WTC11 (cell line): ENCODE data around the gene DGLUCY. TPM values are rescaled to one million over a fixed set of nuclear protein-coding genes. Genes with fewer than 3 reads are reported as not detected.

ENCODE experiments used
- ATAC-seq: fragments of 200-7000 bp; cut with Tn5 transposase; 2 replicates; pipeline ENCODE4 v1.10.0; 2021; ENCODE audit warnings: mild to moderate bottlenecking, moderate library complexity
- CTCF ChIA-PET: fragments of 300-600 bp; sonication (Branson Sonifier 250); formaldehyde crosslinking; loops from one replicate; lab custom pipeline; 2021; ENCODE audit warnings: antibody characterized with exemption; lab: Charles Lee
- POLR2A ChIA-PET: fragments of 350-600 bp; sonication (Branson Sonifier 250); formaldehyde crosslinking; loops from one replicate; lab custom pipeline; 2021; ENCODE audit warnings: antibody characterized with exemption; lab: Charles Lee
- DNase-seq: peaks from one replicate; pipeline ENCODE4 v3.0.0; 2021; ENCODE audit warnings: low spot score
- H3K27ac Mint-ChIP-seq: 2 replicates; pipeline ENCODE4 v1.8.0; 2021; ENCODE audit warnings: mixed read lengths
- H3K27me3 Mint-ChIP-seq: 2 replicates; pipeline ENCODE4 v1.8.0; 2021; ENCODE audit warnings: low read depth, mild to moderate bottlenecking, moderate library complexity, mixed read lengths
- H3K36me3 Mint-ChIP-seq: 2 replicates; pipeline ENCODE4 v1.8.0; 2021; ENCODE audit warnings: mixed read lengths
- H3K4me1 Mint-ChIP-seq: 2 replicates; pipeline ENCODE4 v1.8.0; 2022; ENCODE audit warnings: mixed read lengths
- H3K4me3 Mint-ChIP-seq: 2 replicates; pipeline ENCODE4 v1.8.0; 2021; ENCODE audit warnings: mild to moderate bottlenecking, moderate library complexity, mixed read lengths
- H3K9me3 Mint-ChIP-seq: 2 replicates; pipeline ENCODE4 v1.8.0; 2021; ENCODE audit warnings: mixed read lengths
- ATF6 ChIP-seq: sonication (generic); formaldehyde crosslinking; IDR thresholded peaks from 2 replicates; pipeline ENCODE4 v1.8.1; 2023; ENCODE audit warnings: mild to moderate bottlenecking, missing genetic modification reagents
- CREB1 ChIP-seq: sonication (generic); formaldehyde crosslinking; IDR thresholded peaks from 2 replicates; pipeline ENCODE4 v1.8.0; 2023; ENCODE audit warnings: mild to moderate bottlenecking, missing genetic modification reagents
- CREM ChIP-seq: sonication (generic); formaldehyde crosslinking; IDR thresholded peaks from 2 replicates; pipeline ENCODE4 v1.8.1; 2022; ENCODE audit warnings: mild to moderate bottlenecking, missing genetic modification reagents, moderate library complexity
- E2F1 ChIP-seq: sonication (generic); formaldehyde crosslinking; IDR thresholded peaks from 2 replicates; pipeline ENCODE4 v1.8.0; 2022; ENCODE audit warnings: mild to moderate bottlenecking, missing genetic modification reagents
- ELF4 ChIP-seq: sonication (generic); formaldehyde crosslinking; IDR thresholded peaks from 2 replicates; pipeline ENCODE4 v1.8.1; 2022; ENCODE audit warnings: low read depth, mild to moderate bottlenecking, moderate library complexity, missing genetic modification reagents
- ETV6 ChIP-seq: sonication (generic); formaldehyde crosslinking; IDR thresholded peaks from 2 replicates; pipeline ENCODE4 v1.8.1; 2022; ENCODE audit warnings: mild to moderate bottlenecking, missing genetic modification reagents
- GABPB1 ChIP-seq: sonication (generic); formaldehyde crosslinking; IDR thresholded peaks from 2 replicates; pipeline ENCODE4 v1.8.1; 2023; ENCODE audit warnings: mild to moderate bottlenecking, missing genetic modification reagents
- HMGA2 ChIP-seq: fragments of 250-450 bp; sonication (Bioruptor Pico); IDR thresholded peaks from 2 replicates; pipeline ENCODE4 v1.4.0; 2021; ENCODE audit warnings: mild to moderate bottlenecking, moderate library complexity
- IRF1 ChIP-seq: sonication (generic); formaldehyde crosslinking; IDR thresholded peaks from 2 replicates; pipeline ENCODE4 v1.8.0; 2023; ENCODE audit warnings: missing genetic modification reagents
- JAZF1 ChIP-seq: fragments of 250-450 bp; sonication (Bioruptor Pico); IDR thresholded peaks from 2 replicates; pipeline ENCODE4 v1.9.0; 2021; ENCODE audit warnings: moderate library complexity, mild to moderate bottlenecking, inconsistent platforms
- NR2C2 ChIP-seq: sonication (generic); formaldehyde crosslinking; IDR thresholded peaks from 2 replicates; pipeline ENCODE4 v1.8.0; 2022; ENCODE audit warnings: mild to moderate bottlenecking, missing genetic modification reagents
- PRRX2 ChIP-seq: fragments of 250-450 bp; sonication (Bioruptor Pico); IDR thresholded peaks from 2 replicates; pipeline ENCODE4 v1.8.0; 2021; ENCODE audit warnings: mild to moderate bottlenecking
- SMAD3 ChIP-seq: sonication (generic); formaldehyde crosslinking; IDR thresholded peaks from 2 replicates; pipeline ENCODE4 v1.8.0; 2022; ENCODE audit warnings: missing genetic modification reagents, mild to moderate bottlenecking, borderline replicate concordance
- TEAD1 ChIP-seq: sonication (generic); formaldehyde crosslinking; IDR thresholded peaks from 2 replicates; pipeline ENCODE4 v1.8.0; 2022; ENCODE audit warnings: mild to moderate bottlenecking, missing genetic modification reagents
- ZBTB21 ChIP-seq: sonication (generic); formaldehyde crosslinking; IDR thresholded peaks from 2 replicates; pipeline ENCODE4 v1.8.1; 2023; ENCODE audit warnings: mild to moderate bottlenecking, missing genetic modification reagents, borderline replicate concordance
- ZNF121 ChIP-seq: sonication (generic); formaldehyde crosslinking; IDR thresholded peaks from 2 replicates; pipeline ENCODE4 v1.8.0; 2023; ENCODE audit warnings: missing genetic modification reagents
- ZNF416 ChIP-seq: fragments of 250-450 bp; sonication (Bioruptor Pico); IDR thresholded peaks from 2 replicates; pipeline ENCODE4 v1.9.0; 2021; ENCODE audit warnings: mild to moderate bottlenecking, inconsistent platforms
- ZNF671 ChIP-seq: fragments of 250-450 bp; sonication (Bioruptor Pico); IDR thresholded peaks from 2 replicates; pipeline ENCODE4 v1.8.0; 2021; ENCODE audit warnings: mild to moderate bottlenecking
- total RNA-seq: library from RNA; stranded (reverse); gene quantifications from 3 replicates; pipeline ENCODE4 v1.2.3, GENCODE V29; 2021
- TF ChIP-seq, protein P1 (sequence below): sonication (generic); formaldehyde crosslinking; IDR thresholded peaks from 2 replicates; pipeline ENCODE4 v1.8.0; 2022; ENCODE audit warnings: mild to moderate bottlenecking, missing genetic modification reagents
- TF ChIP-seq, protein P2 (sequence below): fragments of 250-450 bp; sonication (Bioruptor Pico); IDR thresholded peaks from 2 replicates; pipeline ENCODE4 v1.9.0; 2021; ENCODE audit warnings: mild to moderate bottlenecking
- TF ChIP-seq, protein P3 (sequence below): fragments of 250-450 bp; sonication (Bioruptor Pico); conservative IDR thresholded peaks from 2 replicates; pipeline ENCODE4 v1.9.0; 2021; ENCODE audit warnings: mild to moderate bottlenecking
- TF ChIP-seq, protein P4 (sequence below): sonication (generic); formaldehyde crosslinking; IDR thresholded peaks from 2 replicates; pipeline ENCODE4 v1.8.0; 2022; ENCODE audit warnings: mild to moderate bottlenecking, missing genetic modification reagents
- TF ChIP-seq, protein P5 (sequence below): sonication (generic); formaldehyde crosslinking; IDR thresholded peaks from 2 replicates; pipeline ENCODE4 v1.8.1; 2022; ENCODE audit warnings: mild to moderate bottlenecking, moderate library complexity, missing genetic modification reagents

The DGLUCY gene
- total RNA-seq, 1 experiment from 2014 or later: 35.4 TPM

- no peak for DNase-seq
Measured at GRCh38 chr14:91173904-91174303, 60.0 kb downstream of the DGLUCY start.

GRCh38 chr14:91175291-91176201, 61.7 kb downstream of the DGLUCY start:
- Mint-ChIP-seq H3K27me3 (no peaks in the 10 kb centered on the region), H3K4me1 (no peaks in the 10 kb centered on the region), H3K27ac (no peak overlapping the region), H3K4me3 (no peak overlapping the region), H3K36me3 (peaks cover 4% of the 10 kb centered on the region), H3K9me3 (no peaks in the 10 kb centered on the region)
- ChIA-PET POLR2A (no interaction called here), CTCF (interaction anchor here (0.6 to 5.0 kb wide), 7 partner anchors 9 to 276 kb away, joined by 4 to 62 read pairs (median 13); partner anchors contain the start of gene DGLUCY)
- no peak for ATAC-seq
- DNase-seq: no peak
- TF ChIP-seq, protein P1, sequence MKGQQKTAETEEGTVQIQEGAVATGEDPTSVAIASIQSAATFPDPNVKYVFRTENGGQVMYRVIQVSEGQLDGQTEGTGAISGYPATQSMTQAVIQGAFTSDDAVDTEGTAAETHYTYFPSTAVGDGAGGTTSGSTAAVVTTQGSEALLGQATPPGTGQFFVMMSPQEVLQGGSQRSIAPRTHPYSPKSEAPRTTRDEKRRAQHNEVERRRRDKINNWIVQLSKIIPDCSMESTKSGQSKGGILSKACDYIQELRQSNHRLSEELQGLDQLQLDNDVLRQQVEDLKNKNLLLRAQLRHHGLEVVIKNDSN: no peak
- TF ChIP-seq ZNF121 (CRISPR knock-in tag) (no peak), HMGA2 (CRISPR knock-in tag) (no peak), ETV6 (no peak), ZNF671 (no peak)
- TF ChIP-seq, protein P2, sequence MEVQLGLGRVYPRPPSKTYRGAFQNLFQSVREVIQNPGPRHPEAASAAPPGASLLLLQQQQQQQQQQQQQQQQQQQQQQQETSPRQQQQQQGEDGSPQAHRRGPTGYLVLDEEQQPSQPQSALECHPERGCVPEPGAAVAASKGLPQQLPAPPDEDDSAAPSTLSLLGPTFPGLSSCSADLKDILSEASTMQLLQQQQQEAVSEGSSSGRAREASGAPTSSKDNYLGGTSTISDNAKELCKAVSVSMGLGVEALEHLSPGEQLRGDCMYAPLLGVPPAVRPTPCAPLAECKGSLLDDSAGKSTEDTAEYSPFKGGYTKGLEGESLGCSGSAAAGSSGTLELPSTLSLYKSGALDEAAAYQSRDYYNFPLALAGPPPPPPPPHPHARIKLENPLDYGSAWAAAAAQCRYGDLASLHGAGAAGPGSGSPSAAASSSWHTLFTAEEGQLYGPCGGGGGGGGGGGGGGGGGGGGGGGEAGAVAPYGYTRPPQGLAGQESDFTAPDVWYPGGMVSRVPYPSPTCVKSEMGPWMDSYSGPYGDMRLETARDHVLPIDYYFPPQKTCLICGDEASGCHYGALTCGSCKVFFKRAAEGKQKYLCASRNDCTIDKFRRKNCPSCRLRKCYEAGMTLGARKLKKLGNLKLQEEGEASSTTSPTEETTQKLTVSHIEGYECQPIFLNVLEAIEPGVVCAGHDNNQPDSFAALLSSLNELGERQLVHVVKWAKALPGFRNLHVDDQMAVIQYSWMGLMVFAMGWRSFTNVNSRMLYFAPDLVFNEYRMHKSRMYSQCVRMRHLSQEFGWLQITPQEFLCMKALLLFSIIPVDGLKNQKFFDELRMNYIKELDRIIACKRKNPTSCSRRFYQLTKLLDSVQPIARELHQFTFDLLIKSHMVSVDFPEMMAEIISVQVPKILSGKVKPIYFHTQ (CRISPR knock-in tag): no peak
- TF ChIP-seq, protein P3, sequence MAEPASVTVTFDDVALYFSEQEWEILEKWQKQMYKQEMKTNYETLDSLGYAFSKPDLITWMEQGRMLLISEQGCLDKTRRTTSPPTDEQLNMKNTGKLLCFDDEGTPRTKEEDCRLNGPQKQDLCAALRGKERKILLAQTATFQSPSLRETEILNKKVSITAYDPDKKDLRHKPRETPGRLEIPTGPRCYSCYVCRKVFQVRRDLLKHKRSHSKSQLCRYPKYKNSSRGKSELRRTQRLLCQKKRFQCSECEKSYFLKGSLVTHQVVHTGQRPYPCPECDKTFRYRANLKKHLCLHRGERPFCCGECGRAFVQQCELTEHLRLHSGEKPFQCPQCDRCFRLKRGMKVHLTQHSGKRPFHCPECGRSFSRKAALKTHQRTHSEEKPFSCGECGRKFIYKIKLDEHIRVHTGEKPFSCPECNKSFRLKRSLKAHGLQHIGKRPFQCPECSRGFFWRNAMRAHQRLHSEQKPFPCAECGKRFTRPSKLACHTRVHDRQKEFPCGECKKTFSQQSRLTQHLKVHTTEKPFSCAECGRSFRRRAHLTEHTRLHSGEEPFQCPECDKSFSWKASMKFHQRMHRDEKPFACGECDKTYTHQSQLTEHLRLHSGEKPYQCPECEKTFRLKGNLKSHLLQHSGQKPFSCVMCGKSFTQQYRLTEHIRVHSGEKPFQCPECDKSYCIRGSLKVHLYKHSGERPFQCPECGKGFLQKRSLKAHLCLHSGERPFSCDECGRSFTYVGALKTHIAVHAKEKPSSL (CRISPR knock-in tag): no peak
- TF ChIP-seq, protein P4, sequence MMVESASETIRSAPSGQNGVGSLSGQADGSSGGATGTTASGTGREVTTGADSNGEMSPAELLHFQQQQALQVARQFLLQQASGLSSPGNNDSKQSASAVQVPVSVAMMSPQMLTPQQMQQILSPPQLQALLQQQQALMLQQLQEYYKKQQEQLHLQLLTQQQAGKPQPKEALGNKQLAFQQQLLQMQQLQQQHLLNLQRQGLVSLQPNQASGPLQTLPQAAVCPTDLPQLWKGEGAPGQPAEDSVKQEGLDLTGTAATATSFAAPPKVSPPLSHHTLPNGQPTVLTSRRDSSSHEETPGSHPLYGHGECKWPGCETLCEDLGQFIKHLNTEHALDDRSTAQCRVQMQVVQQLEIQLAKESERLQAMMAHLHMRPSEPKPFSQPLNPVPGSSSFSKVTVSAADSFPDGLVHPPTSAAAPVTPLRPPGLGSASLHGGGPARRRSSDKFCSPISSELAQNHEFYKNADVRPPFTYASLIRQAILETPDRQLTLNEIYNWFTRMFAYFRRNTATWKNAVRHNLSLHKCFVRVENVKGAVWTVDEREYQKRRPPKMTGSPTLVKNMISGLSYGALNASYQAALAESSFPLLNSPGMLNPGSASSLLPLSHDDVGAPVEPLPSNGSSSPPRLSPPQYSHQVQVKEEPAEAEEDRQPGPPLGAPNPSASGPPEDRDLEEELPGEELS (CRISPR knock-in tag): no peak

More at GRCh38 chr14:91173904-91174303, 60.0 kb downstream of the DGLUCY start:
- ChIA-PET CTCF (interaction anchor here (0.9 to 5.0 kb wide), 19 partner anchors 11 to 737 kb away, joined by 3 to 62 read pairs (median 6); partner anchors contain the start of gene RPS6KA5), POLR2A (no interaction called here)
- ATAC-seq: no peak
- H3K4me1 Mint-ChIP-seq: no peaks in the 10 kb centered on the region
- no peaks in the 10 kb centered on the region for H3K9me3 Mint-ChIP-seq
- H3K27ac Mint-ChIP-seq: no peak overlapping the region
- no peak overlapping the region for H3K4me3 Mint-ChIP-seq
- H3K27me3 Mint-ChIP-seq: no peaks in the 10 kb centered on the region
- TF ChIP-seq ETV6 (no peak), TEAD1 (CRISPR knock-in tag) (no peak), GABPB1 (CRISPR knock-in tag) (no peak), JAZF1 (CRISPR knock-in tag) (no peak), ZNF416 (CRISPR knock-in tag) (no peak), CREB1 (no peak), NR2C2 (no peak), PRRX2 (CRISPR knock-in tag) (no peak), IRF1 (CRISPR knock-in tag) (no peak), E2F1 (CRISPR knock-in tag) (no peak), ELF4 (CRISPR knock-in tag) (no peak), ZBTB21 (CRISPR knock-in tag) (no peak), CREM (CRISPR knock-in tag) (no peak), SMAD3 (CRISPR knock-in tag) (no peak), ATF6 (CRISPR knock-in tag) (no peak)
- TF ChIP-seq, protein P5, sequence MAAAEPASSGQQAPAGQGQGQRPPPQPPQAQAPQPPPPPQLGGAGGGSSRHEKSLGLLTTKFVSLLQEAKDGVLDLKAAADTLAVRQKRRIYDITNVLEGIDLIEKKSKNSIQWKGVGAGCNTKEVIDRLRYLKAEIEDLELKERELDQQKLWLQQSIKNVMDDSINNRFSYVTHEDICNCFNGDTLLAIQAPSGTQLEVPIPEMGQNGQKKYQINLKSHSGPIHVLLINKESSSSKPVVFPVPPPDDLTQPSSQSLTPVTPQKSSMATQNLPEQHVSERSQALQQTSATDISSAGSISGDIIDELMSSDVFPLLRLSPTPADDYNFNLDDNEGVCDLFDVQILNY (CRISPR knock-in tag): no peak
- peaks cover 4% of the 10 kb centered on the region for H3K36me3 Mint-ChIP-seq
